Fibroblast of lung (primary cell): ENCODE measurements around the gene SMAD3.

Source experiments
- EZH2 ChIP-seq: IDR thresholded peaks from 2 replicates; pipeline ENCODE4 v1.5.1; 2012; ENCODE audit warnings: low read length, control low read depth, mild to moderate bottlenecking; ENCODE audit errors: missing control alignments
- TF ChIP-seq, protein P1 (sequence below), 2 donors: IDR thresholded peaks in 1 of 2; conservative IDR thresholded peaks in 1 of 2; 1 replicate in 1 of 2; 2 replicates in 1 of 2; pipeline ENCODE4 v1.5.1; 2011 to 2012; ENCODE audit warnings: low read length in 2 of 2, control low read depth in 1 of 2, inconsistent platforms in 1 of 2, low read depth in 1 of 2, mild to moderate bottlenecking in 1 of 2

GRCh38 chr15:67232591-67232990, 167.2 kb downstream of the SMAD3 start:
- TF ChIP-seq, protein P1, sequence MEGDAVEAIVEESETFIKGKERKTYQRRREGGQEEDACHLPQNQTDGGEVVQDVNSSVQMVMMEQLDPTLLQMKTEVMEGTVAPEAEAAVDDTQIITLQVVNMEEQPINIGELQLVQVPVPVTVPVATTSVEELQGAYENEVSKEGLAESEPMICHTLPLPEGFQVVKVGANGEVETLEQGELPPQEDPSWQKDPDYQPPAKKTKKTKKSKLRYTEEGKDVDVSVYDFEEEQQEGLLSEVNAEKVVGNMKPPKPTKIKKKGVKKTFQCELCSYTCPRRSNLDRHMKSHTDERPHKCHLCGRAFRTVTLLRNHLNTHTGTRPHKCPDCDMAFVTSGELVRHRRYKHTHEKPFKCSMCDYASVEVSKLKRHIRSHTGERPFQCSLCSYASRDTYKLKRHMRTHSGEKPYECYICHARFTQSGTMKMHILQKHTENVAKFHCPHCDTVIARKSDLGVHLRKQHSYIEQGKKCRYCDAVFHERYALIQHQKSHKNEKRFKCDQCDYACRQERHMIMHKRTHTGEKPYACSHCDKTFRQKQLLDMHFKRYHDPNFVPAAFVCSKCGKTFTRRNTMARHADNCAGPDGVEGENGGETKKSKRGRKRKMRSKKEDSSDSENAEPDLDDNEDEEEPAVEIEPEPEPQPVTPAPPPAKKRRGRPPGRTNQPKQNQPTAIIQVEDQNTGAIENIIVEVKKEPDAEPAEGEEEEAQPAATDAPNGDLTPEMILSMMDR (conservative IDR thresholded peaks at IDR 0.05 in 1 of 2, IDR thresholded peaks at IDR 0.05 in 1 of 2; ENCODE audit: low read depth in 1 of 2, low read length in 2 of 2), result no peak
- no peak for TF ChIP-seq EZH2
